Gastrocnemius medialis (tissue), 4 donors: ENCODE results near the gene SLC5A12. TPM values are rescaled to one million over a fixed set of nuclear protein-coding genes. Genes with fewer than 3 reads are reported as not detected.

ENCODE experiments used
- ATAC-seq, 2 donors: fragments of 150-250 bp; one replicate each; pipeline ENCODE4 v1.9.1; 2016
- DNase-seq, 2 donors: peaks; one replicate each; pipeline ENCODE4 v3.0.0-alpha.2; 2019
- H3K27ac ChIP-seq, 4 donors: fragments of 200-600 bp; sonication (generic); 1 replicate in 1 of 4; 2 replicates in 3 of 4; pipeline ENCODE4 v1.5.1; 2016 to 2018; ENCODE audit warnings: mild to moderate bottlenecking in 2 of 4, moderate library complexity in 1 of 4
- H3K27me3 ChIP-seq, 3 donors: fragments of 200-600 bp; sonication (generic) in 2 of 3; 1 replicate in 1 of 3; 2 replicates in 2 of 3; pipeline versions ENCODE4 v1.5.1 to v1.6.0; 2016 to 2019; ENCODE audit warnings: mild to moderate bottlenecking in 1 of 3, moderate library complexity in 1 of 3
- H3K36me3 ChIP-seq, 2 donors: fragments of 200-600 bp; sonication (generic) in 1 of 2; one replicate each; pipeline ENCODE4 v1.5.1; 2017 to 2018
- H3K4me1 ChIP-seq, 2 donors: fragments of 200-600 bp; sonication (generic) in 1 of 2; one replicate each; pipeline ENCODE4 v1.5.1; 2016 to 2017; ENCODE audit warnings: mild to moderate bottlenecking in 2 of 2
- H3K4me3 ChIP-seq, 4 donors: fragments of 200-600 bp; sonication (generic) in 3 of 4; 1 replicate in 1 of 4; 2 replicates in 3 of 4; pipeline ENCODE4 v1.5.1; 2016 to 2019; ENCODE audit warnings: mild to moderate bottlenecking in 2 of 4
- H3K9me3 ChIP-seq, 3 donors: fragments of 200-600 bp; sonication (generic) in 2 of 3; 1 replicate in 1 of 3; 2 replicates in 2 of 3; pipeline ENCODE4 v1.5.1; 2016 to 2019
- CTCF ChIP-seq, 5 experiments: fragments of 450-650 bp in 3 of 5; fragments of 200-600 bp in 2 of 5; sonication (generic) in 2 of 5; IDR thresholded peaks in 4 of 5; conservative IDR thresholded peaks in 1 of 5; 1 replicate in 4 of 5; 2 replicates in 1 of 5; pipeline ENCODE4 v1.5.1; 2016 to 2019; ENCODE audit warnings: antibody characterized with exemption in 5 of 5, mild to moderate bottlenecking in 3 of 5, moderate library complexity in 3 of 5
- POLR2A ChIP-seq, 2 donors: fragments of 450-650 bp; IDR thresholded peaks; one replicate each; pipeline ENCODE4 v1.6.1; 2017; ENCODE audit warnings: antibody characterized with exemption in 2 of 2, mild to moderate bottlenecking in 2 of 2, moderate library complexity in 2 of 2
- in situ Hi-C, 4 donors: fragments of 200-750 bp; cut with MboI; loops; one replicate each; pipeline versions ENCODE4 v1.15.0 to v1.8.0; 2017; ENCODE audit warnings: low sequenced_read_pairs in 4 of 4
- intact Hi-C: fragments of 100-400 bp; cut with DNase I; formaldehyde crosslinking; loops from one replicate; pipeline ENCODE4 v1.15.1; 2023; ENCODE audit warnings: low total_unique reads
- total RNA-seq, 4 donors: library from RNA; depleted of rRNA; stranded (reverse); fragments of >200 nt; gene quantifications; one replicate each; pipeline versions ENCODE4 v1.1.0 to v1.2.3, GENCODE V29; 2016

The SLC5A12 gene
- total RNA-seq, 4 donors from 2014 or later = not detected

- in situ Hi-C loops = loop anchor here in 2 of 4 donors (25.0 kb wide), 2 partner anchors 432 to 557 kb away; no protein-coding TSS in a partner anchor
- Histone ChIP-seq H3K9me3 (no peaks in the 10 kb centered on the region), H3K4me3 (no peak overlapping the region), H3K4me1 (peaks cover 6 to 7% of the 10 kb centered on the region in 2 donors), H3K36me3 (no peaks in the 10 kb centered on the region), H3K27ac (no peak overlapping the region), H3K27me3 (no peaks in the 10 kb centered on the region)
- TF ChIP-seq POLR2A (IDR thresholded peaks at IDR 0.05) (no peak), CTCF (IDR thresholded peaks at IDR 0.05 in 4 of 5, conservative IDR thresholded peaks at IDR 0.05 in 1 of 5) (no peak)
- intact Hi-C loops = no loop called here
- DNase-seq (no peak), ATAC-seq (peak; percentile 99 to 100)
These were observed 8.7 kb upstream of the SLC5A12 start for GRCh38 chr11:26730414-26731083.

GRCh38 chr11:26729284-26729683, 7.4 kb upstream of the SLC5A12 start:
- no peak overlapping the region for H3K4me3 ChIP-seq
- intact Hi-C loops = no loop called here
- H3K9me3 ChIP-seq = no peaks in the 10 kb centered on the region
- H3K4me1 ChIP-seq = peaks cover 6 to 7% of the 10 kb centered on the region in 2 donors
- no peak overlapping the region for H3K27ac ChIP-seq
- no peaks in the 10 kb centered on the region for H3K27me3 ChIP-seq
- no peaks in the 10 kb centered on the region for H3K36me3 ChIP-seq
- TF ChIP-seq CTCF (IDR thresholded peaks at IDR 0.05 in 4 of 5, conservative IDR thresholded peaks at IDR 0.05 in 1 of 5) = no peak
- no peak for TF ChIP-seq POLR2A (IDR thresholded peaks at IDR 0.05)
- in situ Hi-C loops = loop anchor here in 2 of 4 donors (25.0 kb wide), 2 partner anchors 433 to 558 kb away; no protein-coding TSS in a partner anchor
- DNase-seq (no peak), ATAC-seq (no peak)

DNA sequence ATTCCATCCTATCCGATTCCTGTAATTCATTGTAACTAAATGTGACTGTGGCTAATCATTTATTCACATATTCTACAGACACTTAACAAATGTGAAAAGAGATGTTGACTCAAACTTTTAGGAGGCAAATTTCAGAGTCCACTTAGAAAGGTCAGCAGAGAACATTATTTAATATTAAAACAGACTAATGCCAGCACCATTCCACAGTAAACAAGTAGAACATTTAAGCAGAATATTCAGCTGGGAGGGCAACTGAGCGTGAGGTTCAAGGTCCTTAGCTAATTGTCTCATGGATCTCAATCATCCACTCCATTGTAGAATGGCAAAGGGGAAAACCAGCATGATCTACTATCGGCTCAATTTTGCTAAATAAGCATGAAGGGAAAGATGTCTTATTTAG, 5.1 kb upstream of the SLC5A12 start:
- Histone ChIP-seq H3K27me3 (no peaks in the 10 kb centered on the region), H3K4me1 (peaks cover 6 to 7% of the 10 kb centered on the region in 2 donors), H3K9me3 (no peaks in the 10 kb centered on the region), H3K36me3 (no peaks in the 10 kb centered on the region), H3K27ac (no peak overlapping the region), H3K4me3 (no peak overlapping the region)
- TF ChIP-seq POLR2A (IDR thresholded peaks at IDR 0.05) = no peak
- TF ChIP-seq CTCF (IDR thresholded peaks at IDR 0.05 in 4 of 5, conservative IDR thresholded peaks at IDR 0.05 in 1 of 5) = no peak
- in situ Hi-C loops = loop anchor here in 2 of 4 donors (25.0 kb wide), 2 partner anchors 435 to 560 kb away; no protein-coding TSS in a partner anchor
- ATAC-seq (no peak), DNase-seq (no peak)
- intact Hi-C loops = no loop called here

DNA sequence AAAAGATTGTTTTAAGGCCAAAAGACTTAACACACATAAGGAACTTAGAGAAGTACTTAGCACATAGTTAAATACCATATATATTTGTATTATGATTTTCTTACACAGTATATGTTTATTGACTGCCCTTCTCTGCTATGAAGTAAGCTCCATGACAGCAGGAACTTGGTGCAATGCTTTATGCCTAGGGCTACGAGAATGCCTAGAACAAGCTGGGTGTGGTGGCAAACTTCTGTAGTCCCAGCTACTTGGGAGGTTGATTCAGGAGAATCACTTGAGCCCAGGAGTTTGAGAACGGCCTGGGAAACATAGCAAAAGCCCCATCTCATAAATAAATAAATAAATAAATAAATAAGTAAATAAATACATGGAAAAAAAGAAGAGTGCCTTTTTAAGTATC, 1.9 kb downstream of the SLC5A12 start:
- Histone ChIP-seq H3K36me3 (no peaks in the 10 kb centered on the region), H3K27me3 (no peaks in the 10 kb centered on the region), H3K4me3 (no peak overlapping the region), H3K4me1 (no peaks in the 10 kb centered on the region), H3K9me3 (no peaks in the 10 kb centered on the region), H3K27ac (no peak overlapping the region)
- in situ Hi-C loops = no loop called here
- ATAC-seq (no peak), DNase-seq (no peak)
- TF ChIP-seq CTCF (IDR thresholded peaks at IDR 0.05 in 4 of 5, conservative IDR thresholded peaks at IDR 0.05 in 1 of 5) = no peak
- no peak for TF ChIP-seq POLR2A (IDR thresholded peaks at IDR 0.05)
- intact Hi-C loops = no loop called here
